GM12878 (cell line): ENCODE results near the gene CD72.
"Not testable (repeated sequence)": the region's sequence is repeated elsewhere in the genome, so short reads cannot be mapped to it uniquely, and the experiment has no call there.

Experiments
- BACH1 ChIP-seq: fragments of 450-650 bp; IDR thresholded peaks from 2 replicates; pipeline ENCODE4 v1.6.1; 2017; ENCODE audit warnings: mild to moderate bottlenecking, borderline replicate concordance
- CREB1 ChIP-seq: IDR thresholded peaks from 2 replicates; pipeline ENCODE4 v1.6.1; 2012; ENCODE audit warnings: low read depth, mild to moderate bottlenecking, inconsistent platforms
- CTCF ChIP-seq, 3 experiments: IDR thresholded peaks in 2 of 3; conservative IDR thresholded peaks in 1 of 3; 2 replicates each; pipeline ENCODE4 v1.5.1; 2011; ENCODE audit warnings: low read depth in 3 of 3, low read length in 3 of 3, mild to moderate bottlenecking in 3 of 3, control low read depth in 2 of 3, moderate library complexity in 2 of 3, inconsistent platforms in 1 of 3, mixed read lengths in 1 of 3; ENCODE audit not compliant: control insufficient read depth in 2 of 3, insufficient read depth in 1 of 3; ENCODE audit errors: extremely low read depth in 1 of 3
- MEF2B ChIP-seq: fragments of 450-650 bp; IDR thresholded peaks from 2 replicates; pipeline ENCODE4 v1.6.1; 2018; ENCODE audit warnings: mild to moderate bottlenecking, moderate library complexity; ENCODE audit not compliant: partially characterized antibody, poor library complexity, severe bottlenecking
- POLR2A ChIP-seq: IDR thresholded peaks from 2 replicates; pipeline ENCODE4 v1.6.1; 2011; ENCODE audit warnings: low read depth, mild to moderate bottlenecking, low read length
- SIN3A ChIP-seq: IDR thresholded peaks from 2 replicates; pipeline ENCODE4 v1.6.1; 2012; ENCODE audit warnings: low read depth, low read length, improper control_type of control experiment
- SP1 ChIP-seq: IDR thresholded peaks from one replicate; pipeline ENCODE4 v1.6.1; 2011; ENCODE audit warnings: low read depth, low read length
- USF2 ChIP-seq: IDR thresholded peaks from 2 replicates; pipeline ENCODE4 v1.6.1; 2011; ENCODE audit warnings: low read depth, low read length, improper control_type of control experiment, borderline replicate concordance

- TF ChIP-seq CREB1; MEF2B; SIN3A; CTCF (IDR thresholded peaks at IDR 0.05 in 2 of 3, conservative IDR thresholded peaks at IDR 0.05 in 1 of 3; ENCODE audit: control insufficient read depth in 2 of 3, extremely low read depth in 1 of 3, insufficient read depth in 1 of 3, low read depth in 3 of 3, low read length in 3 of 3); SP1; USF2; POLR2A; BACH1: not testable (repeated sequence)
Observed at GRCh38 chr9:35639225-35639624, 21.0 kb upstream of the CD72 start.
